AG04450 (cell line): ENCODE measurements around the gene KCNJ6. TPM values are rescaled to one million over a fixed set of nuclear protein-coding genes. Genes with fewer than 3 reads are reported as not detected.
A peak's percentile ranks its signal among the peaks of the same experiment; 100 is the strongest.

Experiments used
- CTCF ChIA-PET: fragments of 300-600, 350-600 bp; formaldehyde crosslinking; extraction: SDS; loops from one replicate; lab custom pipeline; 2022; ENCODE audit warnings: antibody characterized with exemption, inconsistent platforms; lab: Charles Lee
- POLR2A ChIA-PET: fragments of 350-600 bp; formaldehyde crosslinking; extraction: SDS; loops from one replicate; lab custom pipeline; 2021; ENCODE audit warnings: antibody characterized with exemption, inconsistent platforms; lab: Yijun Ruan, JAX
- DNase-seq: peaks from one replicate; pipeline ENCODE4 v3.0.0-alpha.2; 2011; ENCODE audit warnings: low read depth, low spot score
- H3K27ac ChIP-seq: one replicate; pipeline ENCODE4 v1.5.1; 2012; ENCODE audit warnings: low read depth, low read length, control low read depth
- H3K27me3 ChIP-seq: one replicate; pipeline ENCODE4 v1.6.0; 2012; ENCODE audit warnings: low read length; ENCODE audit not compliant: control insufficient read depth, insufficient read depth
- H3K4me3 ChIP-seq: 2 replicates; pipeline ENCODE4 v1.5.1; 2011; ENCODE audit warnings: mild to moderate bottlenecking, low read depth, low read length, control low read depth
- H3K9me3 ChIP-seq: 2 replicates; pipeline ENCODE4 v1.5.1; 2012; ENCODE audit warnings: low read length; ENCODE audit not compliant: control insufficient read depth, insufficient read depth
- polyA plus RNA-seq: library from polyadenylated mRNA; depleted of rRNA; stranded (reverse); fragments of >200 nt; gene quantifications from 2 replicates; pipeline ENCODE4 v1.2.3, GENCODE V29; 2011
- TF ChIP-seq, protein P1 (sequence below): IDR thresholded peaks from 2 replicates; pipeline ENCODE4 v1.5.1; 2011; ENCODE audit warnings: low read depth, low read length, control low read depth, inconsistent platforms

The KCNJ6 gene
- polyA plus RNA-seq, 1 experiment: 0.02 TPM

GRCh38 chr21:37876561-37876960 is 39.7 kb downstream of the KCNJ6 start:
- TF ChIP-seq, protein P1, sequence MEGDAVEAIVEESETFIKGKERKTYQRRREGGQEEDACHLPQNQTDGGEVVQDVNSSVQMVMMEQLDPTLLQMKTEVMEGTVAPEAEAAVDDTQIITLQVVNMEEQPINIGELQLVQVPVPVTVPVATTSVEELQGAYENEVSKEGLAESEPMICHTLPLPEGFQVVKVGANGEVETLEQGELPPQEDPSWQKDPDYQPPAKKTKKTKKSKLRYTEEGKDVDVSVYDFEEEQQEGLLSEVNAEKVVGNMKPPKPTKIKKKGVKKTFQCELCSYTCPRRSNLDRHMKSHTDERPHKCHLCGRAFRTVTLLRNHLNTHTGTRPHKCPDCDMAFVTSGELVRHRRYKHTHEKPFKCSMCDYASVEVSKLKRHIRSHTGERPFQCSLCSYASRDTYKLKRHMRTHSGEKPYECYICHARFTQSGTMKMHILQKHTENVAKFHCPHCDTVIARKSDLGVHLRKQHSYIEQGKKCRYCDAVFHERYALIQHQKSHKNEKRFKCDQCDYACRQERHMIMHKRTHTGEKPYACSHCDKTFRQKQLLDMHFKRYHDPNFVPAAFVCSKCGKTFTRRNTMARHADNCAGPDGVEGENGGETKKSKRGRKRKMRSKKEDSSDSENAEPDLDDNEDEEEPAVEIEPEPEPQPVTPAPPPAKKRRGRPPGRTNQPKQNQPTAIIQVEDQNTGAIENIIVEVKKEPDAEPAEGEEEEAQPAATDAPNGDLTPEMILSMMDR: no peak
- ChIA-PET CTCF (interaction anchor here (1.1 kb wide), 1 partner anchor 165 kb away, joined by 3 read pairs; no protein-coding TSS in a partner anchor), POLR2A (interaction anchor here (2.1 kb wide), 1 partner anchor 21 kb away, joined by 7 read pairs; no protein-coding TSS in a partner anchor)
- H3K4me3 ChIP-seq: no peak overlapping the region
- H3K27me3 ChIP-seq: no peaks in the 10 kb centered on the region
- H3K9me3 ChIP-seq: no peaks in the 10 kb centered on the region
- no peak overlapping the region for H3K27ac ChIP-seq
- DNase-seq: no peak

DNA sequence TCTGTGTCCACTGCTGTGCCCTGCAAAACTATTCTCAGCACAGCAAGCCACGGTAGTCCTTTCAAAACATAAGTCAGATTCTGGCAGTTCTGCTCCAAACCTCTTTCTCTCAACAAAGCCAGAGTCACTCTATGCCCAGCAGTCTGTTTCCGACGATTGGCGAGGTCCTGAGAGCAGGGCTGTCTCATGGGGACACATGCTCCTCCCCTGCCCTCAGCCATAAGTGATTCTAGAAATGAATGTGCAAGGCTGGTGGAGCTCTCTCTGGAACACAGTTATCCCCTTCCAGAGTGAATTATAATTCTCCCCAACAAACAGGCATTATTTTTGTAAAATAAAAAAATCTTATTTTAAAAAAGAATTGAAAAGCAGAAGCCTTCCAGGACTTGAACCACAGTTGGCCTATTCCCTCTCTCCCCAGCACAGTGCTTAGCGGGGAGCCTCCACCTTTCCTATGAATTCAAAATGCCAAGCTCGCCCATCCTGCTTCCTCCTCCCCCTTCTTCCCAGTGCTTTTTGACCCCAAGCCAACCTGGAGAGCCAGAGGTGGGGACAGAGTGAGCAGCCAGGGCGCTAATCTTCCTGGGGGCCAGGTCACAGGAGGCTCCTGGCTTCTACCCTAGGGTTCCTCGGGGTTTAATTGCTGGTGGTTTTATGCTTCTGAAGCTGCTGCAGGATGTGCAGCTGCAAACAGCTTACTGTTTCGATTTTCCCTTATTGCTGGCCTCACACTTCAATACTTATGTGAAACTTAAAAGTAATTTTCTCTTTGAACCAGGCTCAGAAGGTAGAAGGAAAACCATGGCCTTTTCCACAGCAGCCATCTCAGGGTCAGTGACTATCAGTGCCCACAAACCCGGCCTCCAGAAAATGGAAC is 41.1 kb downstream of the KCNJ6 start:
- H3K9me3 ChIP-seq: no peaks in the 10 kb centered on the region
- H3K27ac ChIP-seq: no peak overlapping the region
- ChIA-PET CTCF (interaction anchor here (0.6 to 1.1 kb wide), 2 partner anchors 30 to 87 kb away, joined by 3 read pairs; no protein-coding TSS in a partner anchor), POLR2A (no interaction called here)
- TF ChIP-seq, protein P1: no peak
- DNase-seq: no peak
- no peak overlapping the region for H3K4me3 ChIP-seq
- no peaks in the 10 kb centered on the region for H3K27me3 ChIP-seq

DNA sequence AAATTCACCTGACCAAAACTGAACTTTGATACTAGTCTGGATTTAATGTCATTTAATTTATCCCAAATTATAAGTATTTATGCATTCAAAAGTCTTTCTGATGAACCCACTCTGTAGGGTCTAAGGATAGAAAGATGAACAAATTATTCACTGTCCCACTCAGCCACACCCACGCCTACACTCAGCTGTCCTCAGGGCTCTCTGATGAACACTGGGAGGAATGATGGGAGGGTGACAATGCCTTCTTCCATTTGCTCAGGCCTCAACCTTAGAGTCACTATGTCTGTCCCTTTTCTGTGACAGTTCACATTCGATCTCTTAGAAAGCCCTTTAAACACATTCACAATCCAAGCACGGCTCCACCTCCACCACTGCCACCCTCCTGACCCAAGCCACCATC is 41.8 kb downstream of the KCNJ6 start:
- Histone ChIP-seq H3K9me3 (no peaks in the 10 kb centered on the region), H3K27me3 (no peaks in the 10 kb centered on the region), H3K27ac (no peak overlapping the region), H3K4me3 (no peak overlapping the region)
- DNase-seq: no peak
- ChIA-PET POLR2A (no interaction called here), CTCF (interaction anchor here (0.6 to 1.1 kb wide), 2 partner anchors 30 to 86 kb away, joined by 3 read pairs; no protein-coding TSS in a partner anchor)
- TF ChIP-seq, protein P1: no peak

DNA sequence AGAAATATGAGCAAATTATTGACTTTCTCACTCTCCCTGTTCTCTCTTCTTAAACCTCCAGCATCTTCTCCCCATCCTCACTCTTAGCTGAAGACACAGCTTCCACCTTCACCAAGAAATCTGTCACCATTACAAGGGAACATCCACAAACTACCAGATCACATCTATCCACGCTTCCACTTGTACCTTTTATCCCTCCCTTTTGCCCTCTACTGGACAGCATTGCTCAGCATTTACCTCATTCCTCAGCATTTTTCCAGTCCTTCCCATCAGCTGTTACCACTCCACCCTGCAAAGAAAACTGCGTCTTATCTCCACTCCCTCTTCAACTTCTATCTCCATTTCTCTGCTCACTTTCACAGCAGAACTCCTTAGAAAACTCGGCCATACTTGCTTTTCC is 42.6 kb downstream of the KCNJ6 start:
- DNase-seq: no peak
- TF ChIP-seq, protein P1: peak; percentile 41
- H3K4me3 ChIP-seq: no peak overlapping the region
- ChIA-PET CTCF (interaction anchor here (0.7 to 1.4 kb wide), 3 partner anchors 9 to 14 kb away, joined by 3 to 4 read pairs (median 4); no protein-coding TSS in a partner anchor), POLR2A (no interaction called here)
- H3K9me3 ChIP-seq: no peaks in the 10 kb centered on the region
- no peaks in the 10 kb centered on the region for H3K27me3 ChIP-seq
- H3K27ac ChIP-seq: no peak overlapping the region
